Thyroid gland (tissue), 4 donors: ENCODE data around the gene CLC. TPM values are rescaled to one million over a fixed set of nuclear protein-coding genes. Genes with fewer than 3 reads are reported as not detected.
"Not testable (repeated sequence)": the region's sequence is repeated elsewhere in the genome, so short reads cannot be mapped to it uniquely, and the experiment has no call there.

Experiments used
- DNase-seq, 2 donors: peaks; one replicate each; pipeline ENCODE4 v3.0.0-alpha.2; 2019
- H3K27ac ChIP-seq, 3 donors: fragments of 200-600 bp; sonication (generic); 1 replicate in 2 of 3; 2 replicates in 1 of 3; pipeline ENCODE4 v1.5.1; 2016 to 2019; ENCODE audit warnings: mild to moderate bottlenecking in 1 of 3, moderate library complexity in 1 of 3
- H3K27me3 ChIP-seq: fragments of 200-600 bp; sonication (generic); one replicate; pipeline ENCODE4 v1.5.1; 2019
- H3K36me3 ChIP-seq, 2 donors: fragments of 200-600 bp; sonication (generic); one replicate each; pipeline ENCODE4 v1.5.1; 2016 to 2019
- H3K4me1 ChIP-seq, 2 donors: fragments of 200-600 bp; sonication (generic); one replicate each; pipeline ENCODE4 v1.5.1; 2017 to 2019
- H3K4me3 ChIP-seq, 3 donors: fragments of 200-600 bp; sonication (generic); replicated peaks in 1 of 3; 1 replicate in 2 of 3; 2 replicates in 1 of 3; pipeline ENCODE4 v1.5.1; 2016; ENCODE audit warnings: mild to moderate bottlenecking in 1 of 3
- H3K9me3 ChIP-seq: fragments of 200-600 bp; sonication (generic); one replicate; pipeline ENCODE4 v1.5.1; 2017
- CTCF ChIP-seq, 6 experiments: fragments of 200-600 bp in 3 of 6; fragments of 450-650 bp in 3 of 6; sonication (generic) in 3 of 6; IDR thresholded peaks; one replicate each; pipeline ENCODE4 v1.5.1; 2016 to 2019; ENCODE audit warnings: antibody characterized with exemption in 6 of 6, mild to moderate bottlenecking in 2 of 6, inconsistent platforms in 1 of 6, moderate library complexity in 1 of 6
- POLR2A ChIP-seq, 2 donors: fragments of 450-650 bp; IDR thresholded peaks; one replicate each; pipeline ENCODE4 v1.6.1; 2017; ENCODE audit warnings: antibody characterized with exemption in 2 of 2, mild to moderate bottlenecking in 2 of 2, moderate library complexity in 1 of 2
- WGBS, 2 donors: methylation state at CpG; one replicate each; pipeline ENCODE4 v1.1.5; 2017; 5-methylcytosine and 5-hydroxymethylcytosine counted together
- intact Hi-C: fragments of 100-400 bp; cut with DNase I; formaldehyde crosslinking; loops from one replicate; pipeline ENCODE4 v1.15.1; 2023
- total RNA-seq, 4 donors: library from RNA; depleted of rRNA; stranded (reverse); fragments of >200 nt; gene quantifications; one replicate each; pipeline ENCODE4 v1.2.3, GENCODE V29; 2016

Gene CLC
- total RNA-seq, 4 donors from 2014 or later, result not detected

DNA sequence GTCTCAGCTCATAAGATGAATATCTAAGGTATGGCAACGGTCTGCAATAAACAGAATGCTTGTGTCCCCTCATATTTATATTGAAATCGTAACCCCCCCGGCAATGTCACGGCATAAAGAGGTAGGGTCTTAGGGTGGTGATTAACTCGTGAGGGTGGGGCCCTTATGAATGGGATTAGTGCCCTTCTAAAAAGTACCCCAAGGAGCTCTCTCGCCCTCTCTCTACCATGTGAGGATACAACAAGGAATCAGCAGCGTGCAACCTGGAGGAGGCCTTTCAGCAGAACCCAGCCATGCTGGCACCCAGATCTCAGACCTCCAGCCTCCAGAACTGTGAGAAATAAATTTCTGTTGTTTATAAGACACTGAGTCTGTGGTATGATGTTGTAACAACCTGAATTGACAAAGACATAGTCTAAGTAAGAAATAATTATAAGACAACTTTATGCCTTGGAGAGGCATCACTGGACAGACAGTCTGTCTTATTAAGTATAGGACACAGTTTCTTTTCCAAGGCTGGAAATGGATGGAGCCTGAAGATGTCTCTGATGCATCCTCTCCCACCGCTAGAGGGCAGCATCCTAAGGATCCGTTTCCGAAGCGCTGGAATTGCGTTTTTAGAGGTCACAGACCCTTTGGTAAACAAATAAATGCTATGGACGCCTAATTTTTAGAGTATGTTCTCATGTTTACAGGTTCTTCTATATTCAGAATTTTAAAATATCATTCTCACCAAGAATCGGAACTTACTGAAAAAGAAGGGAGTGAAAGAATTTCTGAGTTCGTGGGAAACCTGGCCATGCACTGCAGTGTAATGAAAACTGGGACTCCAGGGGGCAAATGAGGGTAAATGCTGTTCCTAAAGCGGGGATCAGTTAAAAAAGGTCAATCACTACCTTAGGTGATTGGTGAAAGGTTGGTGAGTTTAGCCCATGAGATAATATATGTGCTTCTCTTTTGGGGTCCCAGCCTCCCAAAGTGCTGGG is 27.6 kb upstream of the CLC start:
- Histone ChIP-seq H3K4me1 (peaks cover 11 to 12% of the 10 kb centered on the region in 2 donors), H3K27ac (no peak overlapping the region), H3K36me3 (no peaks in the 10 kb centered on the region), H3K9me3 (no peaks in the 10 kb centered on the region), H3K4me3 (no peak overlapping the region), H3K27me3 (no peaks in the 10 kb centered on the region)
- peak; percentile 41 to 52 for DNase-seq
- WGBS, 2 donors, result 47 to 48% methylated on average over 16 of the region's 16 CpGs
- TF ChIP-seq CTCF (IDR thresholded peaks at IDR 0.05), result peak; percentile 42 to 77 (median 54)
- TF ChIP-seq POLR2A (IDR thresholded peaks at IDR 0.05), result no peak
- intact Hi-C loops, result no loop called here

DNA sequence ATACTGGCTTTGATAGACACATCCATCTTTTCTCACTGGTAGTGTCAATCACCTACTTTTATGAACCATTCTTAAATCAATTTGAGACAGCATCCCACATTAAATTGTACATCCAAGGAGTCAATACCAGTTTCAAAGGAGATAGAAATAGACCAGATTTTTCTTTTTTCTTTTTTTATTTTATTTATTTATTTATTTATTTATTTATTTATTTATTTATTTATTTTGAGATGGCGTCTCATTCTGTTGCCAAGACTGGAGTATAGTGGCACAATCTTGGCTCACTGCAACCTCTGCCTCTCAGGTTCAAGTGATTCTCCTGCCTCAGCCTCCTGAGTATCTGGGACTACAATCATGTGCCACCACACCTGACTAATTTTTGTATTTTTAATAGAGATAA is 24.0 kb upstream of the CLC start:
- WGBS, 2 donors, result 96 to 97% methylated on average over 1 of the region's 1 CpG
- H3K9me3 ChIP-seq, H3K27ac ChIP-seq, DNase-seq, H3K36me3 ChIP-seq, H3K27me3 ChIP-seq, intact Hi-C loops, H3K4me3 ChIP-seq, H3K4me1 ChIP-seq: not testable (repeated sequence)

- H3K36me3 ChIP-seq, result no peaks in the 10 kb centered on the region
- no peaks in the 10 kb centered on the region for H3K27me3 ChIP-seq
- H3K27ac ChIP-seq, result no peak overlapping the region
- no peaks in the 10 kb centered on the region for H3K4me1 ChIP-seq
- intact Hi-C loops, result no loop called here
- no peak overlapping the region for H3K4me3 ChIP-seq
- TF ChIP-seq POLR2A (IDR thresholded peaks at IDR 0.05) (no peak), CTCF (IDR thresholded peaks at IDR 0.05) (no peak)
- H3K9me3 ChIP-seq, result no peaks in the 10 kb centered on the region
- DNase-seq, result no peak
- WGBS, 2 donors, result 62 to 72% methylated on average over 4 of the region's 4 CpGs
Observed at GRCh38 chr19:39759457-39760184, 21.8 kb upstream of the CLC start.

GRCh38 chr19:39754971-39755370 is 17.1 kb upstream of the CLC start:
- DNase-seq, result no peak
- WGBS, 2 donors, result 65 to 68% methylated on average over 3 of the region's 3 CpGs
- intact Hi-C loops, result no loop called here
- Histone ChIP-seq H3K4me1 (no peaks in the 10 kb centered on the region), H3K27ac (no peak overlapping the region), H3K36me3 (no peaks in the 10 kb centered on the region), H3K9me3 (no peaks in the 10 kb centered on the region), H3K27me3 (no peaks in the 10 kb centered on the region), H3K4me3 (no peak overlapping the region)
- TF ChIP-seq CTCF (IDR thresholded peaks at IDR 0.05) (no peak), POLR2A (IDR thresholded peaks at IDR 0.05) (no peak)

DNA sequence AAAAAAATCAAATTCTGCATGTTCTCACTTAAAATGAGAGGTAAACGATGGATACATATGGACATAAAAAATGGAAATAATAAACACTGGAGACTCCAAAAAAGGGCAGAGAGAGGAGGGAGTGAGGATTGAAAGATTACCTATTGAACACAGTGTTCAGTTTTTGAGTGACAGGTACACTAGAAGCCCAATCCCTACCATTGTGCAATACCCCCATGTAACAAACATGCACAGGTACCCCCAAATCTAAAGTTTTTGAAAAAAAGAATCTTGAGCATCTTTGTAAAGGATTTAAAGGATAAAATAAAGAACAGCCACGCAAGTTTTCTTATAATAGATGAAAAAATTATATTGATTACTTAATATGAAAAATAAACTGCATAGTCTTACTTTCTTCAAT is 16.7 kb upstream of the CLC start:
- H3K4me1 ChIP-seq, result no peaks in the 10 kb centered on the region
- intact Hi-C loops, result no loop called here
- no peak overlapping the region for H3K4me3 ChIP-seq
- no peak overlapping the region for H3K27ac ChIP-seq
- no peaks in the 10 kb centered on the region for H3K27me3 ChIP-seq
- no peak for TF ChIP-seq POLR2A (IDR thresholded peaks at IDR 0.05)
- no peaks in the 10 kb centered on the region for H3K36me3 ChIP-seq
- 81 to 89% methylated on average over 2 of the region's 2 CpGs for WGBS, 2 donors
- no peak for DNase-seq
- no peaks in the 10 kb centered on the region for H3K9me3 ChIP-seq

- TF ChIP-seq CTCF (IDR thresholded peaks at IDR 0.05) (no peak), POLR2A (IDR thresholded peaks at IDR 0.05) (no peak)
- Histone ChIP-seq H3K9me3 (no peaks in the 10 kb centered on the region), H3K4me3 (no peak overlapping the region), H3K36me3 (no peaks in the 10 kb centered on the region), H3K4me1 (no peaks in the 10 kb centered on the region), H3K27me3 (no peaks in the 10 kb centered on the region), H3K27ac (no peak overlapping the region)
- intact Hi-C loops, result no loop called here
- no peak for DNase-seq
Observed at GRCh38 chr19:39752795-39753194, 15.0 kb upstream of the CLC start.
